ENCODE data around the gene ZFP1. TPM values are rescaled to one million over a fixed set of nuclear protein-coding genes. Genes with fewer than 3 reads are reported as not detected.

The ZFP1 gene
- total and polyA plus RNA-seq, 2 experiments from 2014 or later, result 6.8 to 7.8 TPM

DNA sequence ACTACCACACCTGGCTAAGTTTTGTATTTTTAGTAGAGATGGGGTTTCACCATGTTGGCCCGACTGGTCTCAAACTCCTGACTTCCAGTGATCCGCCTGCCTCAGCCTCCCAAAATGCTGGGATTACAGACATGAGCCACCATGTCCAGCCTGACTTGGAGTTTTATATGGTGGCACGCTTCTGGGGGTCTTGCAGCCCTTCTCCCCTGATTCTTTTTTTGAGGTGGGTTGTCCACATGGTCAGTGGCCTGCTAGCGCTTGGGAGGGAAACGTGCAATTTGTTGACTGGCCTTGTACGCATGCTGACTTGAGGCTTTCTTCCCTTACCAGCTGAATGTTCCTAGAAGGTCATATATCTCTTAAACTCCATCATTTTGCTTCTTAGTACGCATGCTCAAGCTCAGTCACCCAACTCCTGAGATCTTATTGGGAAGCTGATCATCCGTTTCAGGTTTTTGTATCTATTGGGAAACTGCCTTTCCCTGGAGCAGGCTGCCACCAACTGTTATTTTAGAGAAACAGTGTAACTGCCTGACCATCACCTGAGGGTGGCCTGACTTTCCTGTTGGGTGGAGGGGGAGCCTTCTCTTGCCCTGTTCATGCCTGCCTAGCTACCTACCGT, 18.1 kb upstream of the ZFP1 start:
- TF ChIP-seq EZH2phosphoT487 (IDR thresholded peaks at IDR 0.05; ENCODE audit: insufficient read depth, low read depth) (no peak), EZH2 (IDR thresholded peaks at IDR 0.05; ENCODE audit: insufficient read depth, poor library complexity, severe bottlenecking) (no peak)
- in situ Hi-C loops (cut with MboI), result no loop called here
- no peak overlapping the region for H3K9ac ChIP-seq
- H3K79me2 ChIP-seq (ENCODE audit: insufficient read depth), result no peaks in the 10 kb centered on the region
- no peaks in the 10 kb centered on the region for H3F3A ChIP-seq (ENCODE audit: insufficient read depth)
- 55 to 62% methylated on average over 9 of the region's 9 CpGs for WGBS, 2 experiments (ENCODE audit: low coverage in 1 of 2, low lambda C conversion rate in 2 of 2, missing lambda C conversion rate in 2 of 2)
- H3K27me3 ChIP-seq (replicated peaks; ENCODE audit: insufficient read depth), result no peaks in the 10 kb centered on the region; the same call in 1 of the 2 replicates
- no peak overlapping the region for H3K4me2 ChIP-seq (ENCODE audit: unreplicated experiment)
- H3K4me3 ChIP-seq, result no peak overlapping the region
- no peak overlapping the region for H2AFZ ChIP-seq
- no peaks in the 10 kb centered on the region for H3K9me2 ChIP-seq (ENCODE audit: insufficient read depth)
- H3K9me3 ChIP-seq (ENCODE audit: low read depth), result no peaks in the 10 kb centered on the region
- H3K27ac ChIP-seq, result no peak overlapping the region
- DNase-seq, result no peak
- no peaks in the 10 kb centered on the region for H4K20me1 ChIP-seq (ENCODE audit: insufficient read depth)
- H3K36me3 ChIP-seq (ENCODE audit: low read depth), result no peaks in the 10 kb centered on the region
- H3K4me1 ChIP-seq (ENCODE audit: insufficient read depth), result no peaks in the 10 kb centered on the region

DNA sequence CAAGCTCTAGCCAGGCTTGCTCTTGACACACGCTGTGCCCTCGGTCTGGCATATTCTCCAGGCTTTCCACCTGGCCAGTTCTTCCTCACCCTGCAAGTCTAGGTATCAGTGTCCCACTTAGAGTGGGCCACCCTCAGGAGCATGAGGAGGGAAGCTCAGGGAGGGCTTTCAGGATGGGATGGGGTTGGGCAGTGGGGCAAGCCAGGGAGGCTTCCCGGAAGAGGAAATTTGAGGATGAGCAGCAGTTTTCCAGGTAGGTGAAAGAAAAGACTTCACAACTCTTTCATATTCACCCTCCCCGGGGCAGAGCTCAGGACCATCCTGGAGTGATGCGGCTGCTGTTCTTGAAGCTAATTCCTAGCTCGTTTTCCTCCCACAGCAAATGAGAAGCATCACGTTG, 17.2 kb upstream of the ZFP1 start:
- Histone ChIP-seq H3K9me3 (ENCODE audit: low read depth) (no peaks in the 10 kb centered on the region), H3K4me2 (ENCODE audit: unreplicated experiment) (no peak overlapping the region), H3K9ac (no peak overlapping the region), H3K9me2 (ENCODE audit: insufficient read depth) (no peaks in the 10 kb centered on the region), H3F3A (ENCODE audit: insufficient read depth) (no peaks in the 10 kb centered on the region), H3K4me3 (no peak overlapping the region), H2AFZ (no peak overlapping the region), H3K27me3 (replicated peaks; ENCODE audit: insufficient read depth) (no peaks in the 10 kb centered on the region; the same call in 1 of the 2 replicates), H3K79me2 (ENCODE audit: insufficient read depth) (no peaks in the 10 kb centered on the region), H3K27ac (no peak overlapping the region), H3K4me1 (ENCODE audit: insufficient read depth) (no peaks in the 10 kb centered on the region), H4K20me1 (ENCODE audit: insufficient read depth) (no peaks in the 10 kb centered on the region), H3K36me3 (ENCODE audit: low read depth) (no peaks in the 10 kb centered on the region)
- in situ Hi-C loops (cut with MboI), result no loop called here
- TF ChIP-seq EZH2phosphoT487 (IDR thresholded peaks at IDR 0.05; ENCODE audit: insufficient read depth, low read depth) (no peak), EZH2 (IDR thresholded peaks at IDR 0.05; ENCODE audit: insufficient read depth, poor library complexity, severe bottlenecking) (no peak)
- no peak for DNase-seq
- WGBS, 2 experiments (ENCODE audit: low coverage in 1 of 2, low lambda C conversion rate in 2 of 2, missing lambda C conversion rate in 2 of 2), result 58 to 64% methylated on average over 7 of the region's 7 CpGs

DNA sequence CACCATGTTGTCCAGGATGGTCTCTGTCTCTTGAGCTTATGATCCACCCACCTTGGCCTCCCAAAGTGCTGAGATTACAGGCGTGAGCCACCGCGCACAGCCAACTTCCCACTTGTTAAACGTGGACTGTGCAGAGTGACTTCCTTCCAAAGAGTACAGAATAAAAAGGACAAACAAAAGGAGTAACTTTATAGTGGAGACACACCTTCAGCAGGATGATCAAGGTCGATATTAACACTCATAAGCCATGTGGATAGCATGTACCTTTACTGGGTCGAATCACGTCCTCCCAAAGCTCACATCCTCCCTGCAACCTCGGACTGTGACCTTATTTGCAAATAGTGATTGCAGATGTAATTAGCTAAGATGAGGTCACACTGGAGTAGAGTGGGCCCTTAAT, 10.1 kb upstream of the ZFP1 start:
- Histone ChIP-seq H3K4me3 (no peak overlapping the region), H3K79me2 (ENCODE audit: insufficient read depth) (no peaks in the 10 kb centered on the region), H3K4me2 (ENCODE audit: unreplicated experiment) (no peak overlapping the region), H3K9ac (no peak overlapping the region), H4K20me1 (ENCODE audit: insufficient read depth) (no peaks in the 10 kb centered on the region), H3K4me1 (ENCODE audit: insufficient read depth) (no peaks in the 10 kb centered on the region), H3F3A (ENCODE audit: insufficient read depth) (no peaks in the 10 kb centered on the region), H2AFZ (no peak overlapping the region), H3K36me3 (ENCODE audit: low read depth) (no peaks in the 10 kb centered on the region), H3K9me2 (ENCODE audit: insufficient read depth) (no peaks in the 10 kb centered on the region), H3K27ac (no peak overlapping the region), H3K9me3 (ENCODE audit: low read depth) (no peaks in the 10 kb centered on the region), H3K27me3 (replicated peaks; ENCODE audit: insufficient read depth) (no peaks in the 10 kb centered on the region)
- 81 to 87% methylated on average over 8 of the region's 8 CpGs for WGBS, 2 experiments (ENCODE audit: low coverage in 1 of 2, low lambda C conversion rate in 2 of 2, missing lambda C conversion rate in 2 of 2)
- TF ChIP-seq EZH2 (IDR thresholded peaks at IDR 0.05; ENCODE audit: insufficient read depth, poor library complexity, severe bottlenecking) (no peak), EZH2phosphoT487 (IDR thresholded peaks at IDR 0.05; ENCODE audit: insufficient read depth, low read depth) (no peak)
- in situ Hi-C loops (cut with MboI), result no loop called here
- no peak for DNase-seq

DNA sequence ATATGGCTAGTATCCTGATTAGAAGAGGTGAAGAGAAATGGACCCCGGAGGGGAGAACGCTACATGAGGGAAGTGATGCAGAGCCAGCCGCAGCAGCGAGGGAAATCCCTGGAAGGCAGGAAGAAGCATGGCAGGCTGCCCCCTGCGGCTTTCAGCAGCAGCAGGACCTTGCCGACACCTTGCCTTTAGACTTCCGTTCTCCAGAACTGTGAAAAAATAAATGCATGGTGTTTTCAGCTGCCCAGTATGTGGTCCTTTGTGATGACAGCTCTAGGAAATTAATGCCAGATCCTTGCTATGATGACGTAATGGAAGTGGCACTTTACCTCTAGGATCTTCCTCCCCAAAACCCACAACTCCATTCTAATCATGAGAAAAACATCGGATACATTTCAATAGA, 9.7 kb upstream of the ZFP1 start:
- H3K4me2 ChIP-seq (ENCODE audit: unreplicated experiment), result no peak overlapping the region
- no peaks in the 10 kb centered on the region for H3K36me3 ChIP-seq (ENCODE audit: low read depth)
- no peaks in the 10 kb centered on the region for H4K20me1 ChIP-seq (ENCODE audit: insufficient read depth)
- no peaks in the 10 kb centered on the region for H3K4me1 ChIP-seq (ENCODE audit: insufficient read depth)
- 37 to 41% methylated on average over 9 of the region's 9 CpGs for WGBS, 2 experiments (ENCODE audit: low coverage in 1 of 2, low lambda C conversion rate in 2 of 2, missing lambda C conversion rate in 2 of 2)
- H3K4me3 ChIP-seq, result no peak overlapping the region
- no peaks in the 10 kb centered on the region for H3K9me2 ChIP-seq (ENCODE audit: insufficient read depth)
- no peaks in the 10 kb centered on the region for H3F3A ChIP-seq (ENCODE audit: insufficient read depth)
- peak; percentile 9 for DNase-seq
- TF ChIP-seq EZH2 (IDR thresholded peaks at IDR 0.05; ENCODE audit: insufficient read depth, poor library complexity, severe bottlenecking) (no peak), EZH2phosphoT487 (IDR thresholded peaks at IDR 0.05; ENCODE audit: insufficient read depth, low read depth) (no peak)
- no peaks in the 10 kb centered on the region for H3K27me3 ChIP-seq (replicated peaks; ENCODE audit: insufficient read depth)
- H2AFZ ChIP-seq, result no peak overlapping the region
- in situ Hi-C loops (cut with MboI), result no loop called here
- H3K27ac ChIP-seq, result no peak overlapping the region
- H3K9ac ChIP-seq, result no peak overlapping the region
- no peaks in the 10 kb centered on the region for H3K79me2 ChIP-seq (ENCODE audit: insufficient read depth)
- H3K9me3 ChIP-seq (ENCODE audit: low read depth), result no peaks in the 10 kb centered on the region
